ENCODE results near the gene DUOX1.

Gene DUOX1

GRCh38 chr15:45187894-45188830 is 58.4 kb downstream of the DUOX1 start, which contains the start of gene SHF:
Gene SHF, minus strand, starts transcription at chr15:45187966. Its CDS starts 15 bp downstream, at chr15:45187951.
- peaks cover 0 to 49% (median 48%) of the 10 kb centered on the region in 4 experiments for H3K4me1 ChIP-seq (ENCODE audit: control extremely low read depth in 1 of 4, control insufficient read depth in 4 of 4, insufficient read depth in 4 of 4, low read length in 3 of 4)
- no peaks in the 10 kb centered on the region for H3K27me3 ChIP-seq (replicated peaks in 2 of 5; ENCODE audit: control insufficient read depth in 4 of 5, insufficient read depth in 5 of 5, low read length in 4 of 5)
- CTCF ChIA-PET = interaction anchor here (0.8 to 3.5 kb wide), 8 partner anchors 9 to 26 kb away, joined by 3 to 33 read pairs (median 6); no protein-coding TSS in a partner anchor
- peaks cover 0 to 4% (median 0%) of the 10 kb centered on the region in 4 experiments for H3K36me3 ChIP-seq (ENCODE audit: control insufficient read depth in 4 of 4, insufficient read depth in 4 of 4, low read length in 3 of 4)
- peak within 1 kb of the TSS; percentile 64 to 98 (median 82) for H3K4me3 ChIP-seq (ENCODE audit: control insufficient read depth in 1 of 7, extremely low read depth in 1 of 7, insufficient read depth in 4 of 7, low read depth in 2 of 7, low read length in 6 of 7)
- POLR2A ChIA-PET = interaction anchor here (0.6 to 1.8 kb wide), 4 partner anchors 10 to 34 kb away, joined by 4 to 9 read pairs (median 6); no protein-coding TSS in a partner anchor
- peak; percentile 75 to 85 (median 85) for DNase-seq
- WGBS (ENCODE audit: insufficient coverage) = 1% methylated on average over 26 of the region's 57 CpGs
- peak within 1 kb of the TSS; percentile 75 to 85 for H3K27ac ChIP-seq (ENCODE audit: insufficient read depth in 1 of 2, low read depth in 1 of 2, low read length in 2 of 2, poor library complexity in 1 of 2, severe bottlenecking in 2 of 2)
- H3K9me3 ChIP-seq (ENCODE audit: control extremely low read depth in 1 of 5, control insufficient read depth in 4 of 5, insufficient read depth in 2 of 5, low read depth in 1 of 5, low read length in 4 of 5) = no peaks in the 10 kb centered on the region

- Histone ChIP-seq H3K27ac (ENCODE audit: insufficient read depth in 1 of 2, low read depth in 1 of 2, low read length in 2 of 2, poor library complexity in 1 of 2, severe bottlenecking in 2 of 2) (no peak overlapping the region), H3K36me3 (ENCODE audit: control insufficient read depth in 4 of 4, insufficient read depth in 4 of 4, low read length in 3 of 4) (no peaks in the 10 kb centered on the region), H3K4me1 (ENCODE audit: control extremely low read depth in 1 of 4, control insufficient read depth in 4 of 4, insufficient read depth in 4 of 4, low read length in 3 of 4) (peaks cover 4 to 30% (median 27%) of the 10 kb centered on the region in 4 experiments), H3K4me3 (ENCODE audit: control insufficient read depth in 1 of 7, extremely low read depth in 1 of 7, insufficient read depth in 4 of 7, low read depth in 2 of 7, low read length in 6 of 7) (peak overlapping the region in 4 of 7 experiments; percentile 80 to 90 (median 86)), H3K27me3 (replicated peaks in 2 of 5; ENCODE audit: control insufficient read depth in 4 of 5, insufficient read depth in 5 of 5, low read length in 4 of 5) (no peaks in the 10 kb centered on the region), H3K9me3 (ENCODE audit: control extremely low read depth in 1 of 5, control insufficient read depth in 4 of 5, insufficient read depth in 2 of 5, low read depth in 1 of 5, low read length in 4 of 5) (no peaks in the 10 kb centered on the region)
- DNase-seq = peak in 2 of 3 donors; percentile 32 to 45
- POLR2A ChIA-PET = no interaction called here
- CTCF ChIA-PET = interaction anchor here (0.6 to 2.5 kb wide), 9 partner anchors 7 to 117 kb away, joined by 3 to 33 read pairs (median 5); partner anchors contain the start of gene SHF
- WGBS (ENCODE audit: insufficient coverage) = no CpG with 5 or more reads among the region's 3 CpGs
Observed at GRCh38 chr15:45197512-45197911, 67.7 kb downstream of the DUOX1 start.

- ChIA-PET CTCF (interaction anchor here (0.6 to 8.0 kb wide), 20 partner anchors 8 to 184 kb away, joined by 3 to 179 read pairs (median 4); partner anchors contain the start of gene SHF), POLR2A (interaction anchor here (0.8 to 1.2 kb wide), 3 partner anchors 11 to 34 kb away, joined by 3 to 9 read pairs (median 4); partner anchors contain the start of gene SHF)
- DNase-seq = peak; percentile 96 to 99 (median 98)
- 0% methylated on average over 25 of the region's 42 CpGs for WGBS (ENCODE audit: insufficient coverage)
- Histone ChIP-seq H3K36me3 (ENCODE audit: control insufficient read depth in 4 of 4, insufficient read depth in 4 of 4, low read length in 3 of 4) (no peaks in the 10 kb centered on the region), H3K27ac (ENCODE audit: insufficient read depth in 1 of 2, low read depth in 1 of 2, low read length in 2 of 2, poor library complexity in 1 of 2, severe bottlenecking in 2 of 2) (peak overlapping the region; percentile 46 to 94), H3K4me1 (ENCODE audit: control extremely low read depth in 1 of 4, control insufficient read depth in 4 of 4, insufficient read depth in 4 of 4, low read length in 3 of 4) (peaks cover 4 to 30% (median 27%) of the 10 kb centered on the region in 4 experiments), H3K4me3 (ENCODE audit: control insufficient read depth in 1 of 7, extremely low read depth in 1 of 7, insufficient read depth in 4 of 7, low read depth in 2 of 7, low read length in 6 of 7) (peak overlapping the region; percentile 50 to 90 (median 83)), H3K27me3 (replicated peaks in 2 of 5; ENCODE audit: control insufficient read depth in 4 of 5, insufficient read depth in 5 of 5, low read length in 4 of 5) (no peaks in the 10 kb centered on the region), H3K9me3 (ENCODE audit: control extremely low read depth in 1 of 5, control insufficient read depth in 4 of 5, insufficient read depth in 2 of 5, low read depth in 1 of 5, low read length in 4 of 5) (no peaks in the 10 kb centered on the region)
Observed at GRCh38 chr15:45198337-45199135, 68.7 kb downstream of the DUOX1 start.

GRCh38 chr15:45199136-45199810 is 69.5 kb downstream of the DUOX1 start:
- peak; percentile 39 to 73 (median 53) for DNase-seq
- Histone ChIP-seq H3K9me3 (ENCODE audit: control extremely low read depth in 1 of 5, control insufficient read depth in 4 of 5, insufficient read depth in 2 of 5, low read depth in 1 of 5, low read length in 4 of 5) (no peaks in the 10 kb centered on the region), H3K4me3 (ENCODE audit: control insufficient read depth in 1 of 7, extremely low read depth in 1 of 7, insufficient read depth in 4 of 7, low read depth in 2 of 7, low read length in 6 of 7) (peak overlapping the region; percentile 50 to 90 (median 83)), H3K27me3 (replicated peaks in 2 of 5; ENCODE audit: control insufficient read depth in 4 of 5, insufficient read depth in 5 of 5, low read length in 4 of 5) (no peaks in the 10 kb centered on the region), H3K27ac (ENCODE audit: insufficient read depth in 1 of 2, low read depth in 1 of 2, low read length in 2 of 2, poor library complexity in 1 of 2, severe bottlenecking in 2 of 2) (peak overlapping the region in 1 of 2 experiments; percentile 94), H3K36me3 (ENCODE audit: control insufficient read depth in 4 of 4, insufficient read depth in 4 of 4, low read length in 3 of 4) (no peaks in the 10 kb centered on the region), H3K4me1 (ENCODE audit: control extremely low read depth in 1 of 4, control insufficient read depth in 4 of 4, insufficient read depth in 4 of 4, low read length in 3 of 4) (peaks cover 4 to 30% (median 27%) of the 10 kb centered on the region in 4 experiments)
- CTCF ChIA-PET = interaction anchor here (0.8 to 8.0 kb wide), 6 partner anchors 9 to 65 kb away, joined by 3 to 179 read pairs (median 8); partner anchors contain the start of gene SHF
- WGBS (ENCODE audit: insufficient coverage) = 0% methylated on average over 16 of the region's 25 CpGs
- POLR2A ChIA-PET = interaction anchor here (1.2 kb wide), 1 partner anchor 34 kb away, joined by 3 read pairs; no protein-coding TSS in a partner anchor

- Histone ChIP-seq H3K27me3 (replicated peaks in 2 of 5; ENCODE audit: control insufficient read depth in 4 of 5, insufficient read depth in 5 of 5, low read length in 4 of 5) (no peaks in the 10 kb centered on the region), H3K4me3 (ENCODE audit: control insufficient read depth in 1 of 7, extremely low read depth in 1 of 7, insufficient read depth in 4 of 7, low read depth in 2 of 7, low read length in 6 of 7) (peak overlapping the region; percentile 49 to 93 (median 84)), H3K27ac (ENCODE audit: insufficient read depth in 1 of 2, low read depth in 1 of 2, low read length in 2 of 2, poor library complexity in 1 of 2, severe bottlenecking in 2 of 2) (peak overlapping the region; percentile 72 to 94), H3K4me1 (ENCODE audit: control extremely low read depth in 1 of 4, control insufficient read depth in 4 of 4, insufficient read depth in 4 of 4, low read length in 3 of 4) (peaks cover 4 to 37% (median 27%) of the 10 kb centered on the region in 4 experiments), H3K9me3 (ENCODE audit: control extremely low read depth in 1 of 5, control insufficient read depth in 4 of 5, insufficient read depth in 2 of 5, low read depth in 1 of 5, low read length in 4 of 5) (no peaks in the 10 kb centered on the region), H3K36me3 (ENCODE audit: control insufficient read depth in 4 of 4, insufficient read depth in 4 of 4, low read length in 3 of 4) (no peaks in the 10 kb centered on the region)
- ChIA-PET CTCF (interaction anchor here (0.8 to 8.0 kb wide), 12 partner anchors 9 to 229 kb away, joined by 3 to 179 read pairs (median 4); partner anchors contain the start of gene SHF), POLR2A (interaction anchor here (0.9 to 1.3 kb wide), 5 partner anchors 16 to 37 kb away, joined by 3 to 4 read pairs (median 3); no protein-coding TSS in a partner anchor)
- DNase-seq = peak; percentile 98 to 99 (median 99)
- 3% methylated on average over 32 of the region's 34 CpGs for WGBS (ENCODE audit: insufficient coverage)
Observed at GRCh38 chr15:45200001-45200798, 70.4 kb downstream of the DUOX1 start.

Measured in common myeloid progenitor, CD34-positive (primary cell).